ENCODE results near the gene TRPC4.

The TRPC4 gene

DNA sequence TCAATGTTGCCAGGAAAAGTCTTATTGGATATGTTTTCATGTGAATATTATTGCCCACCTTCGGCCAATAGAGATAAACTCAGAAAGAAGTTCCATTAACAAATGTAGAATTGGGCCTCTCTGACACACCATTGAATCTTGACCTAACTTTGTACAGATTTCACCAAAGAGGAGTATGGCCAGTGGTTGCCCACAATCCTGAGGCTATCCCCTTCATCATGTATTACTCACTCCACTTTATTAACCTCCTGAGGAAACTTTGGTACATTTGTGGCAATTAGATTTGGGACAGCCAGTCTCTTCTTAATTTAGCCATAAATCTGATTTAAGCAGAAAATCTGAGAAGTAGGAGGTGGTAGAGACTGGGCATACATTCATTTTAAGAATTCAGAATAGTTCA, 217.7 kb downstream of the TRPC4 start:
- DNase-seq, result no peak

GRCh38 chr13:37648609-37649008, 221.0 kb downstream of the TRPC4 start:
- no peak for DNase-seq

DNA sequence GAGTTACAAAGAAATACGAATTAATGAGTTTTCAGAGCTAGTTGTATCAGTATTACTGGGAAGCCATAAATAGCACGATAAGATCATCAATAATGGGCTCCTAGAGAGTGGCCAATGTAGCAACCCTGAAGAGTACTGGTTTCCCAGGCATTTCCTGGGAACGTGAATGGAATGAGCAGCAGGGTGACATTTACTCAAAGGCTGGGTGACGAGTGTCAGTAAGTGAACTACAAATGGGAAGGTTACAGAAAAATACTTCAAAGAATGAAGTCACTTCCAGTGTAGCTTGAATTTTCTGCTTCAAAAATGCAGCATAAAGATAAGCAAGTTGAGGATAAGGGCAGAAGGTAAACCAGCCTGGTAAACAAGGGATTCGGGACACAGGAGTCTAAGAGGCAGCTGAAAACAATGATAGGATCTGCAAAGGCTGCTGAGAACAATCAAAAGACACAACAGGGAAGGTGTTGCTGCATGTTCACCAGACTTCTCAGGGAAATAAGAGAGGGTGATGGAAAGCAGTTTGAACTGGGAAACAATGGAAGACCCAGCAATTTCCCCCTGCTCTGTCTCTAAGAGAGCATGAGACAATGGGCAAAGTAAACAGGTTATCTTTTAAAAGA, 222.4 kb downstream of the TRPC4 start:
- DNase-seq, result no peak

DNA sequence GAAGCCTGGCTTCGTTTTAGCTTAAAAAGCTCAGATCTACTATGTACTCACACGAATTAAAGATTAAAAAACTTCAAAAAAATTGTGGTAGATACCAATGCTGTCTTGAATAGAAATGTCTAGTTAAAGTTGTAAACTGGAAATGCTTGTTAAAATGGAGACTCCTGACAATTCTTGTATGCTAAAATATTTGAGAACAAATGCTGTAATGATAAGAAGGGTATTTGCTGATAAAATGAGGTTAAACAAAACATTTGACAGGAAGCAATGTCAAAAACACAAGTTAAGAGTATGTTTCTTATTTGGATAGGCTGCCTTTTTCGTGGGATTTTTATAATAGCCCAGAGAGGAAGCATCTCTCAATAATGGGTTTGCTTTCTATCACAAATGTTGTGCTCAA, 223.0 kb downstream of the TRPC4 start:
- no peak for DNase-seq

GRCh38 chr13:37645181-37645740, 224.3 kb downstream of the TRPC4 start:
- DNase-seq, result no peak

DNA sequence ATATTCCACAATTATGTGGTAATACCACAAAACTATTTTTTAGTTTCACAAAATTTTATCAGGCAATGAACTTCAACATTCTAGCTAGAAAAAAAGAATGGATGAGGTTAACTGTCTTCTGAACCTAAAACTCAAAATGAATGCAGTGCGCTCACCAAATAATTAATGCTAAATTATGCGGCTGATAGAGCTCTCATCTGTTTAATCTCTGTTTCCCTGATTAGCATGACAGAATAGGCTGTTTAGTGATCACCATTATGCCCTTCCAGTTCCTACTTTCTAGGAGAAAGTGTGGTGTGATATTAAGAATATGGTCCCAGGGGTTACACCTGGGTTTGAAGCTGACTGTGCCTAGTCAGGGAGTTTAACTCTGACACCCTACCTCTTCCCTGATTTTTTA, 228.2 kb downstream of the TRPC4 start:
- no peak for DNase-seq

DNA sequence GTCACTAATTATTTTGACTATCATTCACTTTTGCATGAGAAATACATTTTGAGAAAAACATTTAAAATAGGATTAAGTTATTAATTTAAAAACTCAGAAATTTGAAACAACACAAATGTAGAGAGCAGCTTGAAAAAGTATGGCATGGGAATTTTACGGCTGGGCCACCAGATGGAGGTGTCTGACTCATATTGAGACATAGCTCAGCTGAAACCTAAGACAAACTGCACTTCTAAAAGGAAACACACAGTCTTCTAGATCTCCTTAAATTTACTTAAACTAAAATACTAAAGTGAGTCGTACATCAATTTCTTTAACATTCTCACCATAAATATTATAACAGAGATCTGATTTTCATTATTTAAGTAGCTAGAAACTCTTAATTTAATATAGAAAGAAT, 229.1 kb downstream of the TRPC4 start:
- DNase-seq, result no peak

- DNase-seq, result no peak
Observed at GRCh38 chr13:37636701-37637100, 232.9 kb downstream of the TRPC4 start.

GRCh38 chr13:37632294-37632693, 237.3 kb downstream of the TRPC4 start:
- no peak for DNase-seq

- DNase-seq, result no peak
Observed at GRCh38 chr13:37627428-37627827, 242.1 kb downstream of the TRPC4 start.

DNA sequence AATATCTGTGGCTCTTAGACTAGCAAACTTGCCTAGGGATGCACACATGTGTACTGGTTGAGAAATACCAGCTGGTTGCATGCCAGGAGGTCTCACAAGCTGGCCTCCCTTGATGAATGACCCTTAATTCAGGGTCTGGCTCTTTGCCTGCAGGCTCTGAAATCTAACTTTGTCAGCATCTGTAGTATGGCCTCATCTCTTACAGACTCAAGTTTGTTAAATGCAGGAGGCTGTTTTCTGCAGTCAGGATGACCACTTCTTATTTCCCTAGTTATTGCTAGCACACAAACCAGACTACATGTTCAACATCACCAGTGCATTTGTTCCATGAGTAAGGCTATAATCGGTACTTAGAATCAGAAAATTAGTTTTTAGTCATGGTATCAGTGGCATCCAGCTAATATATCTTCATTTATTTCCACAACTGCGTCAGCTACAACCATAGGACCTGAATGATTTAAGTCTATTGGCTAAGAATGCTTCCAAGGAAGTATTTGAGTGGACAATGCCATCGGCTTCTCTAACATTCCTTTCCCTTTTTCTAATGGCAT, 247.7 kb downstream of the TRPC4 start:
- no peak for DNase-seq

- DNase-seq, result no peak
Observed at GRCh38 chr13:37618554-37618953, 251.0 kb downstream of the TRPC4 start.

DNA sequence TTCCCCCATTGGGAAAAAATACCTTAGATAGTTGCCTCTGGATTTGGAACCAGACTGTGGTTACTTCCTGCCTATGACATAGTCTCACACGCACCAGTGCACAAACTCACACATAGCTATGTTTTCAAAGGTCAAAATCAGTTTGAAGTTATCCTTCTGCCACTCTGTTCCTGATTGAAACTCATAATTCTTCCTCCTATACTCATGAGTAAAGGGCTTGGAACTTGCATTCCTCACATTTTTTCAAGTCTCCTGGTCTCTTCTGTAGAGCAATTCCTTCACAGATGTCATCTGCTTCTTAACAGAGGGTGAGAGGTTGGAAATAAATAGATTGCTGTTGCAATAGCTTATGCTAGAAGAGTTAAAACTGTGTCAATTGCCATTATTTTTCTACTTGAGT, 252.4 kb downstream of the TRPC4 start:
- DNase-seq, result no peak

- no peak for DNase-seq
Observed at GRCh38 chr13:37616131-37616530, 253.4 kb downstream of the TRPC4 start.

DNA sequence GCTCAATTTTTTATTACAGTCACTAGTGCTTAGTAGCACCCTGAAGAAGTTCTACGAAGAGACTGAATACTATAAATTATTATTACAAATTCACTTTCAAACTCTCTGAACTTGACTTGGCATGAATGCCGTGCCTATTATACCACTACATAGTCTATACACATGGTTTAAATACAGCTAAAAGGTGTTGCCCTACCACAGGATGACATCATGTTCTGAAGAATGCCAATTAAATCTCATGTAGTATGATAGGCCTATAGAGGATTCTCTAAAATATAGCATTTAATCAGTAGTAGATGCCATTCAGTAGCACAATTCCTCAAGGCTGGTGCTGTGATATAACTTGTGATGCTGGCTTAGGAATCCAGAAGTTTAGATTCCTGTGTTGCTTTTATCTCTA, 254.3 kb downstream of the TRPC4 start:
- no peak for DNase-seq

GRCh38 chr13:37613638-37614037, 255.9 kb downstream of the TRPC4 start:
- DNase-seq, result no peak

GRCh38 chr13:37613236-37613635, 256.3 kb downstream of the TRPC4 start:
- DNase-seq, result no peak

- DNase-seq, result no peak
Observed at GRCh38 chr13:37608750-37609339, 260.7 kb downstream of the TRPC4 start.

GRCh38 chr13:37602733-37603381, 266.7 kb downstream of the TRPC4 start:
- DNase-seq, result no peak

DNA sequence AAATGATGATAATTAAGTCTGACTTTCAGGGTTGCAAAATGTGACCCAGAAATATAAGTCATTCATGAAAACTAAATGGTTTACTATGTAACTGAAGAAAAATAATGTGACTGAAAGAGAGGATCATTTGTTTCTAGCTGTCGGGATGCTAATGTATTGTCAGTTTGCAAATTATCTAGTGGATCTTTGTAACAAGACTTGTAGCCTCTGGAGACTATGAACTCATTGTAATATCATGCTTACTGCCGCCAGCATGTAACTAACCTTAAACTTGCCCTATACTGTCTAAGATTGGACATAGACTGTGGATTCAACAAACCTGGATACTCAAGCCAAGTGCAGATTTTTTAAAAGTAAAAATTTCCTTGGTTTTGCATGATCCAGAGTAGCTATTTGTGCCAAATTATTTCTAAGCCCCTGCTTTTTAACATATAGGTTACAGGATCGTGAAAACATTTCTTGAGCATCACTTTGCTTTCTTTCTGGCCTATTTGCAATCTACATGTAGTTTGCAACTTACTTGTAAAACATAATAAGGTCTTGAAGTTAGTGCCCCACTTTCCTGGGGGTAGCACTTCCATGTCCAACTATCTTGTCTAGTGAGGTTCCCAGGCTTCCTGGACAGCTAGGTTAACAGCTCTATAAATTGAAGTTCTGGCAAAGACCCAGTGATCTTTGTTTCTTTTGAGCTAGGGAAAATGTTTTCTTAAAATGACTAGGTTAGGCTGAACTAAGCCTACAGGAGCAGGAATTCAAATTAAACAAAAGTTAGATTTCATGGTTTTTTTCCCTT, 267.7 kb downstream of the TRPC4 start:
- DNase-seq, result no peak

- no peak for DNase-seq
Observed at GRCh38 chr13:37599519-37599918, 270.1 kb downstream of the TRPC4 start.

DNA sequence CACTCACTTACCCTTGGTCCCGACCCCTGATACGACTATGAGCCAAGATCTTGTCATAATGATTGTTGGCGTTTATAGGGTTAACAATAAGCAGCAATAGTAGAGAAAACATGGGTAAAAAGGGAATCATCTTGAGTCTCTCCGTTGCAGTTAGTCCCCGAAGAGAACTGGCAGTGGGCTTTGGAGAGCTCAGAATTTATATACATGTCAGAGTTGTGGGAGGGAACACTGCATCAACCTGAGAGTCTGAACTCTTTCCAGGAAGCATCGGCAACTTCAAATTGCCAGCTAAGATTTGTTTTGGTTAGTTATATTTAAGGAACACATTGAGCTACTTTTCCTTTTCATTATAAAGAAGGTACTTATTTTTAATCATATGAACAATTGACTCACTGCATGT, 271.0 kb downstream of the TRPC4 start, which contains the start of gene POSTN:
Gene POSTN, minus strand, starts transcription at position 172 of the 400 bp plus-strand sequence. Its CDS starts 42 bp downstream, at position 130.
- DNase-seq, result no peak

DNA sequence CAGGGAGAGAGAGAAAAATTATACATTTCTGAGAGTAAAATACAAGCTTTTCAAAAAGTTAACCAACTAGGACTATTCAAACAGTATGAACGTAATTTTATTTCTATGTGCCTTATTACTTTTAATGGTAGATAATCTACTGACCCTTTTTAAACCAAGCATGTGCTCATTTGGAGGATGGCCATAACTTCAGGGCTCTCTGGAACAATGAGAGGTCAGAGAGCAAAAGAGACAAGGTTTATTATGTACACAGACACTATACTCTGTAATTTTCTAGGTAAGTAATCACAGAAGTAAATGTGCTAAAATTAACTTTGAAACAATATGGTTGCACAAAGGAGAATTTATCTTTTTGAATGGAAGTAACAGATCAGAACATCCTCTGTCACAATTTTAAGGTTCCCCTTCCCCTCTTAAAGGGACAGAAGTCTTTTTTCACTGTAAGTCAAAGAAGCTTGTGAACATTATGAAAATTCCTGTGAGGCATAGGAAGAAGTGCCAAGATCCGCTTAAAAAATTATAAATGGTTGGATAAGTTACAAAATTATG, 272.0 kb downstream of the TRPC4 start:
- no peak for DNase-seq

Measured in KG1 (cell line).